H9 (cell line): ENCODE data around the gene NOXA1. TPM values are rescaled to one million over a fixed set of nuclear protein-coding genes. Genes with fewer than 3 reads are reported as not detected.
A peak's percentile ranks its signal among the peaks of the same experiment; 100 is the strongest.

ENCODE experiments used
- DNase-seq: peaks from one replicate; pipeline ENCODE4 v3.0.0-alpha.2; 2017
- H2AFZ ChIP-seq: one replicate; pipeline ENCODE4 v1.6.1; 2013; ENCODE audit warnings: mild to moderate bottlenecking, low read length, control low read depth, moderate library complexity
- H2AK5ac ChIP-seq: 2 replicates; pipeline ENCODE4 v1.6.1; 2013; ENCODE audit warnings: low read length, control low read depth, mixed read lengths; ENCODE audit not compliant: insufficient read length
- H2BK120ac ChIP-seq: one replicate; pipeline ENCODE4 v1.6.1; 2013; ENCODE audit warnings: low read depth, mild to moderate bottlenecking, low read length, control low read depth, inconsistent platforms; ENCODE audit not compliant: poor library complexity, severe bottlenecking
- H2BK12ac ChIP-seq: 2 replicates; pipeline ENCODE4 v1.6.1; 2013; ENCODE audit warnings: low read length, control low read depth, mixed read lengths, low read depth; ENCODE audit not compliant: insufficient read length
- H2BK15ac ChIP-seq: 2 replicates; pipeline ENCODE4 v1.6.1; 2013; ENCODE audit warnings: low read depth, low read length, control low read depth
- H2BK20ac ChIP-seq: one replicate; pipeline ENCODE4 v1.6.1; 2013; ENCODE audit warnings: low read depth, mild to moderate bottlenecking, low read length, control low read depth, inconsistent platforms; ENCODE audit not compliant: poor library complexity, severe bottlenecking
- H2BK5ac ChIP-seq: 2 replicates; pipeline ENCODE4 v1.6.1; 2013; ENCODE audit warnings: low read length, control low read depth, mixed read lengths; ENCODE audit not compliant: insufficient read length
- H3K14ac ChIP-seq: 2 replicates; pipeline ENCODE4 v1.6.1; 2013; ENCODE audit warnings: low read length, control low read depth; ENCODE audit not compliant: insufficient read depth
- H3K18ac ChIP-seq: 2 replicates; pipeline ENCODE4 v1.6.1; 2013; ENCODE audit warnings: low read depth, mild to moderate bottlenecking, mixed read lengths, low read length, control low read depth; ENCODE audit not compliant: insufficient read length
- H3K23ac ChIP-seq: 2 replicates; pipeline ENCODE4 v1.6.1; 2013; ENCODE audit warnings: low read length, control low read depth, mixed read lengths, low read depth; ENCODE audit not compliant: insufficient read length
- H3K23me2 ChIP-seq: 2 replicates; pipeline ENCODE4 v1.6.1; 2013; ENCODE audit warnings: low read depth, mild to moderate bottlenecking, mixed read lengths, low read length, control low read depth; ENCODE audit not compliant: insufficient read length, poor library complexity, severe bottlenecking
- H3K27ac ChIP-seq: 2 replicates; pipeline ENCODE4 v1.5.1; 2013; ENCODE audit warnings: low read length, control low read depth, mixed read lengths, low read depth; ENCODE audit not compliant: insufficient read length
- H3K27me3 ChIP-seq: 2 replicates; pipeline ENCODE4 v1.6.1; 2013; ENCODE audit warnings: low read length, control low read depth, inconsistent platforms; ENCODE audit not compliant: insufficient read depth
- H3K4ac ChIP-seq: 2 replicates; pipeline ENCODE4 v1.6.1; 2013; ENCODE audit warnings: low read depth, mild to moderate bottlenecking, control low read depth, inconsistent platforms, low read length, moderate library complexity
- H3K4me1 ChIP-seq: 2 replicates; pipeline ENCODE4 v1.6.1; 2013; ENCODE audit warnings: low read length, control low read depth, inconsistent platforms; ENCODE audit not compliant: insufficient read depth
- H3K4me2 ChIP-seq: 2 replicates; pipeline ENCODE4 v1.6.1; 2013; ENCODE audit warnings: low read length, control low read depth, mixed read lengths; ENCODE audit not compliant: insufficient read length, insufficient read depth
- H3K56ac ChIP-seq: 2 replicates; pipeline ENCODE4 v1.6.1; 2013; ENCODE audit warnings: low read depth, mild to moderate bottlenecking, mixed read lengths, low read length, control low read depth; ENCODE audit not compliant: insufficient read length
- H3K79me1 ChIP-seq: 2 replicates; pipeline ENCODE4 v1.6.1; 2013; ENCODE audit warnings: low read depth, mild to moderate bottlenecking, moderate library complexity, low read length, control low read depth, inconsistent platforms; ENCODE audit not compliant: insufficient read depth, poor library complexity, severe bottlenecking
- H3K79me2 ChIP-seq: 2 replicates; pipeline ENCODE4 v1.6.1; 2013; ENCODE audit warnings: low read length, control low read depth, inconsistent platforms; ENCODE audit not compliant: insufficient read depth
- H3K9ac ChIP-seq: 2 replicates; pipeline ENCODE4 v1.6.1; 2013; ENCODE audit warnings: low read length, control low read depth, mixed read lengths; ENCODE audit not compliant: insufficient read length; ENCODE audit errors: extremely low read depth
- H3K9me3 ChIP-seq: one replicate; pipeline ENCODE4 v1.6.1; 2013; ENCODE audit warnings: low read depth, low read length, inconsistent platforms; ENCODE audit not compliant: control insufficient read depth
- H3T11ph ChIP-seq: one replicate; pipeline ENCODE4 v1.6.1; 2013; ENCODE audit warnings: mild to moderate bottlenecking, low read length, control low read depth, inconsistent platforms
- H4K20me1 ChIP-seq: one replicate; pipeline ENCODE4 v1.6.1; 2013; ENCODE audit not compliant: control insufficient read depth, insufficient read length, insufficient read depth
- H4K5ac ChIP-seq: 2 replicates; pipeline ENCODE4 v1.6.1; 2013; ENCODE audit warnings: low read depth, mild to moderate bottlenecking, mixed read lengths, low read length, control low read depth; ENCODE audit not compliant: insufficient read length
- H4K8ac ChIP-seq: replicated peaks from 2 replicates; pipeline ENCODE4 v1.6.1; 2013; ENCODE audit warnings: low read length, control low read depth, mixed read lengths, low read depth; ENCODE audit not compliant: insufficient read length
- H4K91ac ChIP-seq: 2 replicates; pipeline ENCODE4 v1.6.1; 2013; ENCODE audit warnings: low read depth, mild to moderate bottlenecking, moderate library complexity, mixed read lengths, low read length, control low read depth; ENCODE audit not compliant: insufficient read length
- H3K27ac Mint-ChIP-seq, 3 experiments: 2 replicates in 2 of 3; 3 replicates in 1 of 3; pipeline ENCODE4 v1.8.0; 2020 to 2021; ENCODE audit warnings: mixed read lengths in 3 of 3, mild to moderate bottlenecking in 1 of 3, moderate library complexity in 1 of 3
- H3K27me3 Mint-ChIP-seq: 2 replicates; pipeline ENCODE4 v1.8.0; 2021; ENCODE audit warnings: low read depth, mild to moderate bottlenecking, moderate library complexity, mixed read lengths
- H3K36me3 Mint-ChIP-seq, 3 experiments: 2 replicates in 2 of 3; 3 replicates in 1 of 3; pipeline ENCODE4 v1.8.0; 2020 to 2021; ENCODE audit warnings: low read depth in 3 of 3, mixed read lengths in 3 of 3; ENCODE audit not compliant: insufficient read depth in 1 of 3
- H3K4me1 Mint-ChIP-seq, 2 experiments: 2 replicates each; pipeline ENCODE4 v1.8.0; 2020; ENCODE audit warnings: mixed read lengths in 2 of 2
- H3K4me3 Mint-ChIP-seq, 2 experiments: 2 replicates in 1 of 2; 3 replicates in 1 of 2; pipeline ENCODE4 v1.8.0; 2020 to 2021; ENCODE audit warnings: mild to moderate bottlenecking in 2 of 2, mixed read lengths in 2 of 2, moderate library complexity in 1 of 2
- H3K9me3 Mint-ChIP-seq, 2 experiments: 2 replicates in 1 of 2; 3 replicates in 1 of 2; pipeline ENCODE4 v1.8.0; 2020; ENCODE audit warnings: mild to moderate bottlenecking in 2 of 2, mixed read lengths in 2 of 2, moderate library complexity in 1 of 2
- WGBS: extraction: QIAGEN DNeasy Blood & Tissue Kit; methylation state at CpG from one replicate; pipeline ENCODE4 v1.1.7; 2013; ENCODE audit warnings: missing lambda C conversion rate, low lambda C conversion rate, mixed read lengths; ENCODE audit not compliant: insufficient read length; ENCODE audit errors: extremely low coverage; 5-methylcytosine and 5-hydroxymethylcytosine counted together
- total RNA-seq: library from RNA; stranded (reverse); gene quantifications from 2 replicates; pipeline ENCODE4 v1.2.1, GENCODE V29; 2021
- TF ChIP-seq, protein P1 (sequence below): fragments of 200-600 bp; sonication (generic); conservative IDR thresholded peaks from 3 replicates; pipeline ENCODE4 v1.8.0; 2021; ENCODE audit warnings: antibody characterized with exemption, mild to moderate bottlenecking

NOXA1 gene
- total RNA-seq, 1 experiment from 2014 or later: 2.0 TPM

GRCh38 chr9:137462396-137462985, 39.3 kb downstream of the NOXA1 start:
- Histone ChIP-seq H3K14ac (no peak overlapping the region), H3K4me1 (no peaks in the 10 kb centered on the region), H3K9me3 (no peaks in the 10 kb centered on the region), H2AFZ (no peak overlapping the region), H3K56ac (no peak overlapping the region), H2BK20ac (no peak overlapping the region), H3K79me2 (no peaks in the 10 kb centered on the region), H4K91ac (no peak overlapping the region), H3K4me2 (peak overlapping the region; percentile 50), H3T11ph (no peak overlapping the region), H3K9ac (no peak overlapping the region), H3K27ac (no peak overlapping the region), H4K20me1 (no peaks in the 10 kb centered on the region), H2BK12ac (no peak overlapping the region), H3K79me1 (no peaks in the 10 kb centered on the region), H3K23me2 (peaks cover 9% of the 10 kb centered on the region), H3K4ac (no peak overlapping the region), H2BK15ac (no peak overlapping the region), H4K8ac (no peak overlapping the region), H4K5ac (no peak overlapping the region), H2AK5ac (no peak overlapping the region), H3K27me3 (no peaks in the 10 kb centered on the region; the same call in 1 of the 2 replicates), H2BK5ac (no peak overlapping the region), H3K23ac (no peak overlapping the region), H3K18ac (no peak overlapping the region), H2BK120ac (no peak overlapping the region)
- H3K4me1 Mint-ChIP-seq: peaks cover 0 to 2% of the 10 kb centered on the region in 2 experiments; a peak in 1 of 4 replicates
- H3K4me3 Mint-ChIP-seq: no peak overlapping the region
- no peaks in the 10 kb centered on the region for H3K36me3 Mint-ChIP-seq
- TF ChIP-seq, protein P1, sequence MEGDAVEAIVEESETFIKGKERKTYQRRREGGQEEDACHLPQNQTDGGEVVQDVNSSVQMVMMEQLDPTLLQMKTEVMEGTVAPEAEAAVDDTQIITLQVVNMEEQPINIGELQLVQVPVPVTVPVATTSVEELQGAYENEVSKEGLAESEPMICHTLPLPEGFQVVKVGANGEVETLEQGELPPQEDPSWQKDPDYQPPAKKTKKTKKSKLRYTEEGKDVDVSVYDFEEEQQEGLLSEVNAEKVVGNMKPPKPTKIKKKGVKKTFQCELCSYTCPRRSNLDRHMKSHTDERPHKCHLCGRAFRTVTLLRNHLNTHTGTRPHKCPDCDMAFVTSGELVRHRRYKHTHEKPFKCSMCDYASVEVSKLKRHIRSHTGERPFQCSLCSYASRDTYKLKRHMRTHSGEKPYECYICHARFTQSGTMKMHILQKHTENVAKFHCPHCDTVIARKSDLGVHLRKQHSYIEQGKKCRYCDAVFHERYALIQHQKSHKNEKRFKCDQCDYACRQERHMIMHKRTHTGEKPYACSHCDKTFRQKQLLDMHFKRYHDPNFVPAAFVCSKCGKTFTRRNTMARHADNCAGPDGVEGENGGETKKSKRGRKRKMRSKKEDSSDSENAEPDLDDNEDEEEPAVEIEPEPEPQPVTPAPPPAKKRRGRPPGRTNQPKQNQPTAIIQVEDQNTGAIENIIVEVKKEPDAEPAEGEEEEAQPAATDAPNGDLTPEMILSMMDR: no peak
- DNase-seq: no peak
- no peaks in the 10 kb centered on the region for H3K9me3 Mint-ChIP-seq
- peaks cover 34% of the 10 kb centered on the region for H3K27me3 Mint-ChIP-seq
- WGBS: no CpG with 5 or more reads among the region's 25 CpGs
- no peak overlapping the region for H3K27ac Mint-ChIP-seq
